GM21423 (cell line): ENCODE results near the gene ARID3A.

ENCODE experiments used
- ATAC-seq: cut with Tn5 transposase; IDR thresholded peaks from one replicate; pipeline ENCODE4 v1.9.1; 2021; ENCODE audit warnings: mild to moderate bottlenecking, moderate library complexity; ENCODE audit not compliant: unreplicated experiment

ARID3A gene

GRCh38 chr19:982567-983170 is 56.8 kb downstream of the ARID3A start:
- ATAC-seq = peak; percentile 51

GRCh38 chr19:984165-984967 is 58.5 kb downstream of the ARID3A start, which contains the start of gene WDR18:
WDR18 (plus strand) TSS chr19:984345; CDS start chr19:984354, 9 bp downstream.
- ATAC-seq = peak; percentile 86

GRCh38 chr19:986083-986482 is 60.2 kb downstream of the ARID3A start:
- ATAC-seq = no peak

GRCh38 chr19:988081-988480 is 62.2 kb downstream of the ARID3A start:
- ATAC-seq = no peak

GRCh38 chr19:988510-988909 is 62.7 kb downstream of the ARID3A start:
- ATAC-seq = no peak

GRCh38 chr19:989381-990081 is 63.7 kb downstream of the ARID3A start:
- ATAC-seq = no peak

GRCh38 chr19:990119-990571 is 64.3 kb downstream of the ARID3A start:
- ATAC-seq = no peak

GRCh38 chr19:990746-991145 is 64.9 kb downstream of the ARID3A start:
- ATAC-seq = no peak

- no peak for ATAC-seq
Measured at GRCh38 chr19:991174-991931, 65.5 kb downstream of the ARID3A start.

GRCh38 chr19:991932-992669 is 66.3 kb downstream of the ARID3A start:
- ATAC-seq = no peak

GRCh38 chr19:992670-993055 is 66.8 kb downstream of the ARID3A start:
- no peak for ATAC-seq

- no peak for ATAC-seq
Measured at GRCh38 chr19:993361-993830, 67.6 kb downstream of the ARID3A start.

GRCh38 chr19:993831-994393 is 68.1 kb downstream of the ARID3A start:
- no peak for ATAC-seq

- no peak for ATAC-seq
Measured at GRCh38 chr19:994516-994915, 68.7 kb downstream of the ARID3A start.

GRCh38 chr19:995051-995827 is 69.4 kb downstream of the ARID3A start:
- ATAC-seq = no peak

- ATAC-seq = no peak
Measured at GRCh38 chr19:996051-996838, 70.4 kb downstream of the ARID3A start.

- no peak for ATAC-seq
Measured at GRCh38 chr19:998064-998463, 72.2 kb downstream of the ARID3A start.

- no peak for ATAC-seq
Measured at GRCh38 chr19:999379-999719, 73.5 kb downstream of the ARID3A start.
